NCI-H748 (cell line): ENCODE data around the gene KCTD21.
"Not testable (repeated sequence)": the region's sequence is repeated elsewhere in the genome, so short reads cannot be mapped to it uniquely, and the experiment has no call there.

ENCODE experiments used
- DNase-seq: peaks from one replicate; lab custom pipeline; 2025; ENCODE audit not compliant: unreplicated experiment; lab: John Stamatoyannopoulos, UW

KCTD21 gene

DNA sequence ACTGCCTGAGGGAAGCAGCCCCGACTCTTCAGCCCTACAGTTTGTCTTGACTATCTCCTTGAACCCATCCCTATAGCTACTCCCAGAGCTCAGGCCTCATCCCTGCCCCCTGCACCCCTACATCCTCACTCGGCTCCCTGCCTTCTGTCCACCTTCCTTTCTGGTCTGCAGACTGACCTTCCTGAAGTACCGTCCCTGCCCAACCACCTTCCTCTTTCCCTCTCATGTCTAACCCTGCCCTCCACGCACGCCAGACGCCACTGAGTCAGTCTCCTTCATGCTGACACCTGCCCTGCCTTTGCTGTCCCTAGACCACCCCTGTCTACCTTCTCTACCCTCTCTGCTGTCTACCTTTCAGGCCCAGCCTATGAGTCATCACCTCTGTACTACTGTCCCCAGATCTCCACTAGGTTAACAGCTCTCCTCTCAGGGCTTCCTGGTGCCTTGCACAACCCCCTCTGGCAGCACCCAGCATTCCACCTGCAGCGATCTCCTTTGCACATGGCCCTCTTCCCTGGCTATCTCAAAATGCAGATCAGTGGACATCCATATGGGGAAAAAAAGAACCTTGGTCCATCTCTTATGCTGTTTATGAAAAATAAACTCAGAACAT lies 8.9 kb downstream of the KCTD21 start:
- no peak for DNase-seq

DNA sequence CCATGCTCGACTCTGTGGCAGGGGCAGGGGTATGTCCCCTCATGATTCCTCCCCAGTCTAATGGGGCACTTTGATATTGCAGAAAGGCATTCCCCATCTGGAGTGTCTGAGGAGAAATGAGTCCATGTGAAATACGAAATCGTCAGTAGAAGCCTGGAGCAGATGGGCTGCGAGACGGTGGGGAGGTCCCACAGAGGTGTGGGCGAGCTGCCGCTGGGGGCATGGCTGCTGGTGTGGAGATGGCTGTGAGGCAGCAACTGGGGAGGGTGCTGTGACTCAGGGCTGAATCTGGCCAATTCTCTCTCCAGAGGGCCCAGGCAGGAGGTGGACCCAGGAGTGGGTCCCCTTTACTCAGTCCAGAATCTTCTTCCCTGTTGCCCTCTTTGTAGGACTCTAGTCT lies 11.2 kb downstream of the KCTD21 start:
- no peak for DNase-seq

DNA sequence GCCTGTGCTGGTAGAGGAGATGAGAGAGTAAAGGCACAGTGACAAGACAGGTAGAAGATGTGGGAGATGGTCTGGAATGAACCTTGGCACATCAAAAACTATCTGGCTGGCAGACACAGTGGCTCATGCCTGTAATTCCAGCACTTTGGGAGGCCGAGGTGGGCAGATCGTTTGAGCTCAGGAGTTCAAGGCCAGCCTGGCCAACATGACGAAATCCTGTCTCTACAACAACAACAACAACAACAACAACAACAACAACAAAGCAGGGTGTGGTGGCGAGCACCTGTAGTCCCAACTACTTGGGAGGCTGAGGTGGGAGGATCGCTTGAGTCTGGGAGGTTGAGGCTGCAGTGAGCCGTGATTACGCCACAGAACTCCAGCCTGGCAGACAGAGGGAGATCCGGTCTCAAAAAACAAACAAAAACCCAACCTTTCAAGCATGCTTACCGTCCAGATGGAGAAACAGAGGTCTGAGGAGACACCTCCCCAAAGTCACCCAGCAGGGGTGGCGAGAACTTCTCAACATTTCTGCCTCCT lies 11.8 kb downstream of the KCTD21 start:
- DNase-seq, result no peak

DNA sequence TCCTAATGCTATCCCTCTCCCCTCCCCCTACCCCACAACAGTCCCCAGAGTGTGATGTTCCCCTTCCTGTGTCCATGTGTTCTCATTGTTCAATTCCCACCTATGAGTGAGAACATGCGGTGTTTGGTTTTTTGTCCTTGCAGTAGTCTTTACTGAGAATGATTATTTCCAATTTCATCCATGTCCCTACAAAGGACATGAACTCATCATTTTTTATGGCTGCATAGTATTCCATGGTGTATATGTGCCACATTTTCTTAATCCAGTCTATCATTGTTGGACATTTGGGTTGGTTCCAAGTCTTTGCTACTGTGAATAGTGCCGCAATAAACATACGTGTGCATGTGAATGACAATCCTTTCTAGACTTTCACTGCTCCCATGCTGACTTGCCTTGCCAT lies 12.6 kb downstream of the KCTD21 start:
- not testable (repeated sequence) for DNase-seq

DNA sequence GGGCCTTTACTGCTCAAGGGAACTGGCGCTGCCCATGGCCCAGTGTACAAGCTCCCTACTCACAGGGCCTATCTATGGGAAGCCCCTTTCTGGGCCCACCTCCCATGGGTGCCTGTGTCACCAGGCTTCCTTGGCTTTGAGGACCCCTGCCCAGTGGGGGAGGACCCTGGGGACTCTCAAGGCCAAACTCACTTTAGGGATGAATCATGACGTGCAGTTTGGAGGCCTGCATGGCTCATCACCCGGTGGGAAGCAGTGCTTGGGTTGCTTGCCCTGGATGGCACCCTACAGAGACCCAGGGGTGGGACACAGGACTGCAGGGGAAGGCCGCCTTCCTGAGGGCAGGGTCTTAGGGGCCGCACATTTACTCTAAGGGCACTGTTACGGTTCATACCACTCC lies 16.5 kb downstream of the KCTD21 start:
- no peak for DNase-seq

DNA sequence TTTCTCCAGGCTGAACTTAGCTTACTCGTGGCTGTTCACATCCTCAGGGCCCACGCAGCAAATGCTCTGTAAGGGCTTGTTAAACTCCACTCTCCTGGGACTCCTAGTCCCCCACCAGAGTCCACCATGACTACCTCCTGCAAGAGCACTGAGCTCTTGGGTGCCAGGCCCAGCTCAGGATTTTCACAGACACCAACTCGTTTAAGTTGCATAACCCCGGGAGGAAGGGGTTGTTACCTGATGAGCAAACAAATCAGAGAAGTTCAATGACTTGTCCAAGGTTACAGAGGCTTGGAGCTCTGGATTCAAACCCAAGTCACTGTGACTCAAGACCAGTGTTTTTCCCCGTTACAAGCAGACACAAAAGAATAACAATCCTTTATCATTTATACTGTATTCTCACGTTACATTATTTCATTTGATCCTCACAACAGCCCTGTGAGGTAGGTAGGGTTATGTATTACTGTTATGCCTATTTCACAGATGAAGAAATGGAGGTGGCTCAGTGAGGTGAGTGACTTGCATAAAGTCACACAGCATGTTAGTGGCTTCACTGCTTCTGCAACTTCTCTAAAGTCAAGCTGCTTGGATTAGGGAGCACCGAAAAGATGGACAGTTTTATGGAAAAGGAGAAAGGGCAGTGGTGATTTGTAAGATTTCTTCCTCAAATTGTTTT lies 17.4 kb downstream of the KCTD21 start:
- no peak for DNase-seq

DNA sequence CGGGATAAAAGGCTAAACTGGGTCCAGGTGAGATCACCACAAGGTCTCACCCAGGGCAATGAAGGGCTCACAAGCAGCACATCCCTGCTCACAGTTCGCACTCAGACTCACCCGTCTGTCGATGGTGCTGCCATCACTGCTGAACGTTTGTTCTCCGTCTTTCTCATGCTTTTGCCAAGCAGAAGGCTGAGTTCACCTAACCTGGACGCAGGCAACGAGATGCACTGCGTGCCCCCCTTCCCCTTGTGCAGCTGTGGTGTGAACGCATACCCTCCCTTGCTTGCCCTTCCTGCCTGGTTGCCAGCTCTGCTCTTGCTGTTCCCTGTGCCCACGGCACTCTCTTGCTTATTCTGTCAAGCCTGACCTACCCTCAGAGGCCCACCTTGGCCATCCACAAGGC lies 18.0 kb downstream of the KCTD21 start:
- DNase-seq, result no peak

DNA sequence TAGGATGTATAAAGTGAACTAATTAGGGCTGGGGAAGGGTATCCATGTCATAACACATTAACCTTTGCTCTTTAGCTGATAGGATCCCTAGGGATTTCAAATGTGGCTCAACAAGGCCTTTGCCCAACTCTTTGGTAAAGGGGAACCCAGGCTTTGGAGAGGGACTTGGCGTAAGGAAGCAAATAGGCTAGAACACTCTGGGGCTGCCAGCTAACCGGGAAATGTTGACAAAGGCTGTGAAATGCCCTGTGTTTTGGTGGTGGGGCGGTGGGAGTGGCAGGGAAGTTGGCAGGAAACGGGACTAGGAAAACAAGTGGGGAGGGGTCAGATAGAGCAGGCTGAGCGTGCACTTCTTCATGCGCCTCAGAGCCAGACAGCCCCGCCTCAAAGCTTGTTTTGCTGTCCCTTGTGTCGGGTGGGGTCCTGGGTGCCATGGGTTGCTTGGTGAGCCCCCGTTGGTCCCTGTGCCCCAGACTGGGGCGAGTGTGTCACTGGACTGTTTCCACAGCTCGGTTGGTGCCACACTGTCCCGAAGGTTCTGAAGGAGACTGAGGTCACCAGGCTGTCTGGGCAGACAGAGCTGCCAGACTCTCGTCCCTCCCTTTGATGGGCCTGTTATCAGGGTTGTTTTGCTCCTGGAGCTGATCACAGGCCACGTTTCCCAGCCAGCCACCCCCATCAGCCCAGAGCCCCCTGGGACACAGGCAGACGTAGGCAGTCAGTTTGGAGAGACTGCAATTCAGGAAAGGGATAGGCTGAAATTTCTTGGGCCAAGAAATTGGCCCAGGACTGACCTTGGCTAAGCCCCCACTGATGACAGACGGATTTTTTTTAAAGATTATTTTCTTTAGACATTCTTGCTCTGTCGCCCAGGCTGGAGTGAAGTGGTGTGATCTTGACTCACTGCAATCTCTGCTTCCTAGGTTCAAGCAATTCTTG lies 19.6 kb downstream of the KCTD21 start:
- DNase-seq, result no peak

DNA sequence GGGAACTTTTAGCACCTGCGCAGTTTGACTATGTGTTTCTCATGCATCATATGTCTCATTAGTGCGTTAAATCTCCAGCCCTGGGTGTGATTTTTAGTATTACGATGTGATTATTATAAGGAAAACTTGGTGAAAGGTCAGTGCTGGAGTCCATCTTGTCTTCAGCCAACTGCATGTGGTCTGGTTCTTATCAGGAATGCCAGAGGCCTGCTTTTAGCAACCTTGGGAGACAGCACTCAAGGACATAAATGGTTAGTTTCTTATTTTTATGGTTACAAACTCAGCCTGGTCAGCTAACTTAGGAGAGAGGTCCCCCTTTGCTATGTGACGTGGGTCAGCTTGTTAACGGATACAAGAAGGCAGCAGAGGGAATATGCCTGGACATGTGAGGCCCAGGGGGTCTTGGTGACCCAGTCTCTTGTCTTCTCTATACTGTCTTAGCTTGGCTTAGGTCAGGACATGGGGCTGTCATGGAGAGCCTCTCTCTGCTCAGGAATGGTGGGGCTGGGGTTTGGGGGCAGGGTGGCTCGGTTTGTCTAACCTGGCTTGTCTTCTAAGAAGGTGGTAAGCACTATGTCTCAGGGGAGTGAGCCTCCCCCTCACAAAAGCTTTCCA lies 21.5 kb downstream of the KCTD21 start:
- no peak for DNase-seq

DNA sequence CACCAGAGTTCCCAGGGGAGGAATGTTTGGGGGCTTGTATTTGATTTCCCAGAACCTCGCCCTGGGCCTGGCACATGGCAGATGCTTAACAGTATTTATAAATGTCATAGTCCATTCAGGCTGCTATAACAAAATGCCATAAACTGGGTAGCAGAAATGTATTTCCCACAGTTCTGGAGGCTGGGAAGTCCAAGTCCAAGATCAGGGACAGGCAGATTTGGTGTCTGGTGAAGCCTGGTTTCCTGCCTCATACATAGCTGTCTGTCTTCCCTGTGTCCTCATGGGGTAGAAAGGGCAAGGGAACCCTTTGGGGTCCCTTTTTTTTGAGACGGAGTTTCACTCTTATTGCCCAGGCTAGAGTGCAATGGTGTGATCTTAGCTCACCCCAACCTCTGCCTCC lies 24.0 kb downstream of the KCTD21 start:
- DNase-seq, result no peak

DNA sequence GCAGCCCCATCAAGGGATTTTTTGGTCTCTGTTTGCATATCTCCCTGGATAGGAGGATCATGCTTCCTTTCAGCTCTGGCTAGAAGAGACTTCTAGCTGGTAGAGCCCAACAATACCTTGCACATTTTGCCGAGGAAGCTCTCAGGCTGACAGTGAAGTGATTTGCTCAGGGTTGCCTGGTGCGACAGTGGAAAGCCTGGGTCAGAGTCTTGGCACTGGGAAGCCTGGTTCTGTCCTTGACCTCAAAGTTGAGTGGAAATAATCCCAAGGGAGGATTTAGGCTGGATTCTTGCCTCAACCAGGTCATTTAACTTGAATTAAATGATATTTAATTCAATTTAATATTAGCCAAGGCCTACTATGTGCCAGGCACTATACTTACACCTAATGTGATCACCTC lies 24.6 kb downstream of the KCTD21 start:
- no peak for DNase-seq

DNA sequence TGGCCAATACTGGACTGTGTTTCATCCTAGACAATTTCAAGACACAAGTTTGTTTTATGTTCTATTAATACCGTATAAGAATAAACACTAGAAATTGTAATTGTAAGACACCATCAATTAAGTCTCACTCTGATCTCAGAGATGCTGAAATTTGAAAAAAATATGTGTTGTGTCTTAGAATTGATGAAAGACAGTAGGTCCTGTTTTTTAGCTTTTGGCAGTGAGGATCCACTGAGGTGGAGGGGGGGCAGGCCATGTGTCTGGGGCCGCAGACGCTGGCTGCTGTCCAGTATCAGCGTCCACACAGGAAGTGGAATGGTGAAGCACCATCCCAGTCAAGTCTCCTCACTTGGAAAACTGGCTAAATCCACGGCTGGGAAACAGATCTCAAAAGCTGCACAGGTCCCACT lies 26.5 kb downstream of the KCTD21 start:
- DNase-seq, result no peak

DNA sequence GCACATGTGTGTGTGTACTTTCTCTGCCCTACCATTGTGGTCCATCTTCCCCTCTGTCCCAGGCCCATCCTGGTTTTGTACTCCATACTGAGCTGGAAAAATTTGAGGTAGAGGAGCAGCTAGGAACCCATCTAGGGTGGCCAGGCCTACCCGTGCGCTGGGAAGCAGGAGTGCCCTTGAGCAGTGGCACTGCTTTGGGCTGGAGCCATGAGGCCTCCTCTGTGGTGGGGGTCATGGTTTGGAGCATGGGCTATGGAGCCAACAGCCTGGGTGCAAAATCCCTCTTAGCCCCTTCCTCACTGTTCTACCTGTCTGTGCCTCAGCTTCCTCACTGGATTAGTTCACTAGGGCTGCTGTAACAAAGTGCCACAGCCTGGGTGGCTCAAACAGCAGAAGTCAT lies 27.1 kb downstream of the KCTD21 start:
- no peak for DNase-seq

DNA sequence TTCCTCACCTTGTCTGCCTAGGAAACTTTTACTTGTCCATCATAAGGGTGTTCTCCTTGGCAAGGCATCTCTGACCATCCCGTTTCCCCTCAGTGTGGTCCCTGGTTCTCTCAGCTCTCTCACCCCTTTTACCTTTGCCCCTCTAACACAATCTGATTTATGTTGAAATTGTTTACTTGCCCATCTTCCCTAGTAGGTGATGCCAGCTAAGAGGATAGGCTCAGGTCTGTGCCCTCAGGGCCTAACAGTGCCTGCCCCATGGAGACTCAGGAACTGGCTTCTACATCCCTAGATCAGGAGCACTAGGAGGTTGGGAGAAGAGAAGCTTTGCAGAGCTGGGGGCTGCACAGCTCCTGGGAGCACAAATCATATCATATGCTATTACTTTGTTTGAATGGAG lies 27.9 kb downstream of the KCTD21 start:
- no peak for DNase-seq

DNA sequence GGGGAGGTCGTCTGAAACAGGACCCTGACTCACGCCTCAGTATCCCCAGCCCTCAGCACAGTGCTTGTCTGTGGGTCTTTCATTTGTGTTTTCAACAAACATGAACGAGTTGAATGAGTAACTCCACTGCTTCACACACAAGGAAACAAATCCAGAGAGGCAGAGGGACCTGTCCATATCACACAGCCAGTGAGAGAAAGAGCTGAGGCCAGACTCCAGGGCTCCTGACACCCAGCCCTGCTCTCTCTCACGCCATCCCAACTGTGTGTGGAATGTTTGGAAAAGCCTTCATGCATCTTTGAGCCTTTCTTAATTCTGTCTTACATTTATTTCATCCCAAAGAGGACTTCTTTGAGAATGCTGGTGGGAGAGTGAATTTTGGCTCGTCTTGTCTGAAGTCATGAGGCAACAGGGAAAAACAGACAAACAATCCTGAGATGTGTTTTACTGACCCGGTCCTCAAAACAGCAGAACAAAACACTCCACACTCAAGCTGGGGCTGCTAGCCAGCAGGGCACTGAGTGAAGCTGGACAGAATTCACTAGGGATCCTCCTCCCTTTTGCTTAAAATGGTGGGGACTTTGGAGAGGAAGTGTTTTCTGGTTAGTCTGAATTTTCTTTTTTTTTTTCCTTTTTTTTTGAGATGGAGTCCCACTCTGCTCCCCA lies 29.3 kb downstream of the KCTD21 start:
- no peak for DNase-seq

DNA sequence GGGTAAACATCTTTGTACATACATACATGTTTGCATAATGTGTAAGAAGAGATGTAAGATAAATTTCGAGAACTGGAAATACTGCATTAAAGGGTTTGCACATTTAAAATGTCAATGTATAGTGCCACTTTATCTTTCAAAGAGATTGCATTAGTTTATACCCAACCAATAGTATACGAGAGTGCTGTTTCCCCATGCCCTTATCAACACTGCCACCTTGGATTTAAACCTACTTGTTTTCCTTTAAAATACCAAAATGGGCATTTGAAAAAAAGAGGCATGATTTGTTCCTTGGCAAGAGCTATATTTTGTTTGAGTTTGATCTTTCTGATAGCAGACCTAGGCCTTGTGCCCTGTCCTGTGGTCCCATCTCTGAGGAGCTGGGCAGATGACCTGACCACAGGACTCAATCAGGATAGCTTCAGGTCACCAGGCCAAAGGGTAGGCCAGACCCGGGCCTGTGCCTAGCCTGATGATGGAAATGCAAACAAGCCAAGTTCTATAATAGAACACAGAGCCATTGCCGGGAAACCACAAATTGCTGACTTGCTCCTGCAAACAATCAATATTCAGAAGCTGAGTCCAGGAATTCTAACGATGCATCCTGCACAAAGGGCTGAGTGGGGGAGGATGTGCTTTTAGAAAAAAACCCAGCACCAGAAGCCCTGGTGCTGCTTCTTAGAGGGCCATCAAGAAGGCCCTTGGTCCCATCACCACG lies 32.1 kb downstream of the KCTD21 start:
- DNase-seq, result no peak

DNA sequence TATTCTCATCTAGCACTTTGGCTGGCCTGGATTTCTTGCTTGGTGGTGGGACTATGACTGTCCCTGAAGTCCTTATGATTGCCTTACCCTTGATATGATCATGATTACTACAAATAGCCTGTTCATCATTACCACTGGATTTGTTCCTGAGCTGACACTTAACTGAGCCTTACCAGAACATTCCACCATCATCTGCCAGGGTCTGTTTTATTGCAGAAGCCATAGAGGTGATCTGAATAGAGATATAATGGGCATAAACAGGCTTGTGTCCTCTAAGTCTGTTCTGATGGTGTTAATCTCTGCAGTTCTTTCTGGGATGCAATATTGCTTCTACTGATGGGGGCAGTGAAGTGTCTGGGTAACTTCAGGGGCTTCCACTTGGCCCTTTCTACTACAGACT lies 36.6 kb downstream of the KCTD21 start:
- no peak for DNase-seq

DNA sequence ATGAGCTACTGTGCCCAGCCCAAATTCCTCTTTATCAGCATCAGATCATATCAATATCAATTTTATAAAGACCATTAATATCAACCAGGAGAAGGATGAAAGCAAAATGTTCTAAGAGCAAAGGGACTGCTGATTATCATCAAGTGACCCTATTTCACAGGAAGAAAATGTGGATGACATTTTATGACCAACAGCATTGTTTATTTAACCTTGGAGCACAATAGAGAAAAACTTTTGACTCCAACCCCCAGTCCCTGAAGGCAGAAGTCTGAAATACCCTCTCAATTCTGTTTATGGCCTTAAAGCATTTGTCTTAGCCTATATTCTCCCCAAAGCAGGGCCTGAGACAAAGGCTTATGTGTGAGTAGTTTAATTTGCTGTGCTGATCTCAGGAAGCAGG lies 37.7 kb downstream of the KCTD21 start:
- no peak for DNase-seq

DNA sequence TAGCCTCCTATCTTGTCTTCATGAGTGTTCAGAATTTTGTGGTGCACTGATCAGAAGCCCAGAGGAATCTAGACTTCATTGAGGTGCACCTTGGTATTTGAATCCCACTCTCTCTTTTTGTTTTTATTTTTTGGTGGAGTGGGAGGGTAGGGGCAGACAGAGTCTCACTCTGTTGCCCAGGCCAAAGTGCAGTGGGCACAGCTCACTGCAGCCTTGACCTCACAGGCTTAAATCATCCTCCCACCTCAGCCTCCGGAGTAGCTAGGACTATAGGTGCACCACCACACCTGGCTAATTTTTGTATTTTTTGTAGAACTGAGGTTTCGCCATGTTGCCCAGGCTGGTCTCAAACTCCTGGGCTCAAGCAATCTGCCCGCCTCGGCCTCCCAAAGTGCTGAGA lies 38.1 kb downstream of the KCTD21 start:
- DNase-seq, result no peak

DNA sequence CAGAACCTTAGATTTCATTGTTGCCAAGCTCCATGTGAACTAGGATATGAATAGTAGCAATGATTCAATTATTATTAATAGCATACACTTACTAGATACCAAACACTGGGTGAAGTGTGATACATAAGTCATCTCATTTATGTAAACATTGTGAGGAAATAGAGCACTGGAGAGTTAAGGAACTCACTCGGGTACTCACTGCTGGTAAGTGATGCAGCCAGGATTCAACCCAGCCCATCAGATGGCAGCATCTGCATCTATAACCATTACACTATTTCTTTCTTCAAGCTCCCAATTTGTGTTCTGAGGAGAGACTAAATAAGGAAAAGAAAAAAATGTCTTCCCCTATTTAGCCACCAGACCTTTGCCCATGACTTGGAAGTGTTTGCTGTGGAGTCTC lies 38.8 kb downstream of the KCTD21 start:
- DNase-seq, result no peak
